Activated CD4-positive, alpha-beta T cell treated with anti-CD3 and anti-CD28 coated beads for 1 hour (primary cell): ENCODE results near the gene MCTP1.
"Not testable (repeated sequence)": the region's sequence is repeated elsewhere in the genome, so short reads cannot be mapped to it uniquely, and the experiment has no call there.

ENCODE experiments used
- DNase-seq: peaks from one replicate; pipeline ENCODE4 v3.0.0-alpha.2; 2020

The MCTP1 gene

DNA sequence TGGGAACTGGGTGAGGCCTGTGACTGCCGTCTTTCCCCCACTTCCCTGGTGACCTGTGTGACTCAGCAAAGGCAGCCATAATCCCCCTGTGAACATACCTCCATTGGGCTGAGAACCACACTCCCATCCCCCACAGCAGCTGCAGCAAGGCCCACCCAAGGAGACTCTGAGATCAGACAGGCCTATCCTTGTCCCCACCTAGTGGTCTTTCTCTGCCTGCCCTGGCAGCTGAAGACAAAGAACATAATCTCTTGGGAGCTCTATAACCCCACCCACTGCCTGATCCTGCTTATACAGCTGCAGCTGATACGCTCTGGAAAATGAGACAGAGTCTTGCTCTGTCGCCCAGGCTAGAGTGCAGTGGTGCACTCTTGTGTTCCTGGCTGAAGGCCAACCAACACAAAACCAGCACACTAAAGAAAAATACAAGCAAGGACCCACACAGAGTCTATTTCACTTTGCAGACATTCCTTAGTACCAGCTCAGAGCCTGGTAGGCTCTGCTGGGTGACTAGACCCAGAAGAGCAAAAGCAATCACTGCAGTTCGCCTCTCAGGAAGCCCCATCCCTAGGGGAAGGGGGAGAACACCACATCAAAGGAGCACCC, 106.7 kb downstream of the MCTP1 start:
- no peak for DNase-seq

DNA sequence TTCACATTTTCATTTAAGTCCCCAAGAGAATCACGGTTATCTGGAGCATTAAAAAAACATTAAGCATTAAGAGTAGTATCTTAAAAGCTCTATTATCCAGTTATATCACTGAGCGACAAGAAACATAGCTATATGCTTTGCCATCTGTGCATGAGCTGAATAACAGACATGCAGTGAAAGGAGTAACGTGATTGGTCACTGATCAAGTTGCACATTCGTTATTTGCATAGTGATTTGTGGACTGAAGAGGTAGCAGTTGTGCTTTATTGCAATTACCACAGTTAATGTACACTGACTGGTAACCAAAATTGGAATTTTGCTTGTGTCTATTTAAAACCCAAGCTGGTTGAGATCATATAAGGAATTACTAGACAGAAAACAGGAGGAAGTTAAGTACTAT, 107.4 kb downstream of the MCTP1 start:
- no peak for DNase-seq

DNA sequence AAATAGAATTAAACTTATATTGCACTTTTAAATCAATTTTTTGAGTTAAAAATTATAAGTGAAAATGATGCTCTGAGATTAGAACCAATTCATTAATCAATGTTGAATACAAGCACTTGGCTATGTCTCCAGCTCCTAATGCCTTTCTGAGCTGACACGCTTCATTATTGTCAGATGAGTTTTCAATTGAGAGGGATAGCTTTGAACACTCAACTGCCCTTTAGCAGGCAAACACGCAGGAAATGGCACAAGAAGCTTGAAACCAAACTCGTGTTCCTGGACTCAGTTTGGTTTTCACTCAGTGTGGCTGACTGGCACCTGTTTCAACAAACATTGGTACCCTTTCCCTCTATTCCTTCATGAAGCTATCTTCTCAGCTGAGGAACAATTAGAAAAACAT, 109.8 kb downstream of the MCTP1 start:
- no peak for DNase-seq

DNA sequence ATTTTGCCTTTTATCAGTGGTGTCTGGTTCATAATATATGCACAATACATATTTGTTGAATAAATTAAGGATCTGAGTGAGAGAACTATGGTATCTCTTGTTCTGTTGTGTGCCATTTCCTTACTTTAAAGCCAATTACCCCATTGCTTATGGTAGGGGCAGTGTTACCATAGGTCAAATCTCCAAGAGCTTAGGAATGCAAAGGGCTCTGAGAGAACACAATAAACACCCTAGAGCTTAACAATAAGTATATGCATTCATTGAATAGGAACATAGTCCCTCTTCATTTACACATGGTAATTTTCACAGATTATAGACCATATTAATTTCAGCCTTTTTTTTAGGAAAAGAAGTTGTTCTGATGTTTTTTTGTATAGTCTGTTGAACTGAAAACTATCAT, 112.2 kb downstream of the MCTP1 start:
- DNase-seq, result no peak

DNA sequence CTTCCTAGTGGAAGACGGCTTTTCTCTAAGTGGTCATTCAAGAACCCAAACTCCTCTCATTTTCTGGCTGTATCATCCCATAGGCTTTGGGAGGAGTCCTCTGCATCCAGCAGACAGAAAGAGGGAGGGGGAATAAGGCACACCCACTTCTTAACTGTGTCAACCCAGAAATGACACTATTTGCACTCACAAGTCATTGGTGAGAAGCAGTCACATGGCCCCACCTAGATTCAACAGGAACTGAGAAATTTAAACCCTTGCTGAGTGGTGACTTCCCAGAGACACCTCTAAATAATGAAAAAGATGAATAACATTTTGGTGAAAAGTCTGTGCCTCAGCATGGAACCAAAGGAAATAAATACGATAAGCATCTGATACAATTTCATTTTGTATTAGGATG, 120.0 kb downstream of the MCTP1 start:
- no peak for DNase-seq

DNA sequence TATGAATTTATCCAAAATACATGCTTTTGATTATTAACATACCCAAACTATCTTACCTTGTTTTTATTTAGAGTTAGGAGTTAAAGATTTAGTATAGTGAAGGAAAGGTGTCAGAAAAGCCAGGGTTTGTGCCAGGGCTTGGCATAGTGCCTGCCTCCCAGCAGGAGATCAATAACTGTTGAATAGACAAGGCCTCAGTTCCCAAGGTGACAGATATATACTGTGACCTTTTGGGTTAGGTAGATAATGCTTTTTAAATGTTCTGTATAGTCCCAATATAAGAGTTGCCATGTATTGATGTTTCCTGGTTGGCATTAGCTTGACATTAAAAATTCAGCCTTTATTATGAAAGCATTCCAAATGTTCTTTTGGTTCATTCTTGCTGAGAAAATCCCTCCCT, 121.8 kb downstream of the MCTP1 start:
- no peak for DNase-seq

DNA sequence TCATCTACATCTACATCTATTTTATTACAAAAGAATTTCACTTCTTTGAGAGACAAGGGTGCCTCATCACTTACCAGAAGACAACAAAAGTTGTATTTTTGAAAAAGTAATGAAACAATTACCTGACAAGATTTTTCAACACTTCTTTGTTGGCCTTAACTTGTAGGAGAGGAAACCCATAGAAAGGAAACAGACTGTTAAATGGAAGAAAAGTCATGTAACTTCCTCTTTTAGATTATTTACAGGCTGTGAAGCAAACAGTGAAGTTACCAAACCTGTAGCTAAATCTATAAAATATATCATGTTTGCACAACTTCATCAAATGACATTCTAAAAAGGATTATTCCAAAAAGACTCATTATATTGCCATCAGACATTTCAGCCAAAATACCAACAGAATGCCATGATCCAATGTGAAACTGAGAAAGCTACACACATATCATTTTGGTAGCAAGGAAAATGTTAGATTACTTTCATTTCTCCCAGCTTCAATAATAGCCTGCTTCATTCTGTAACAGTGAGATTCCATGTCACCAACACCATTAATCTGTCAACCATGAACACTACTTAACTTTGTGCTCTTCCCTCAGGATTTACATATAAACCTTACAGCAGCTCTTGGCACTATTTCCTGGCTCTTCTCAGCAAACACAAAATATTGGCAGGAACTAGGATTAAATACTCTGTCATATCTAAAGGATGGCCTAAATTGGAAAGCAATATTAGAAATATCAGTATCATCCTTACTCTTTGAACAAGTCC, 122.5 kb downstream of the MCTP1 start:
- no peak for DNase-seq

DNA sequence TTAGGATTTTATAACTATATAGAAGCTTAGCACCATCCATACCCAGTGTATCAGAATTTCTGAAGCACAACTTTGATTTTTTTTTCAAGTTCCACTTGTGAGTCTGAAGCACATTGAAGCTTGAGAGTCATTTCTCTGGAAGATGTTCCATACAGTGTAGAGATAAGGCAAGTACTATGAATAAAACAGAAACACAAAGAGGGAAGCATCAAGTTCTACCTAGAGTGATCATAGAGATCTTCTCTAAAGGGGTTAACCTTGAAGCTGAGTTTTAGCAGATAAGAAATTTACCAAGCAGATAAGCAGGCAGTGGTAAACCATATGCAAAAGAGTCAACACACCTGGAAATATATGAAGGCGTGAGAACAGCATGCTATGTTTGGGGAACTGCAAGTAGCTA, 125.3 kb downstream of the MCTP1 start:
- DNase-seq, result no peak

DNA sequence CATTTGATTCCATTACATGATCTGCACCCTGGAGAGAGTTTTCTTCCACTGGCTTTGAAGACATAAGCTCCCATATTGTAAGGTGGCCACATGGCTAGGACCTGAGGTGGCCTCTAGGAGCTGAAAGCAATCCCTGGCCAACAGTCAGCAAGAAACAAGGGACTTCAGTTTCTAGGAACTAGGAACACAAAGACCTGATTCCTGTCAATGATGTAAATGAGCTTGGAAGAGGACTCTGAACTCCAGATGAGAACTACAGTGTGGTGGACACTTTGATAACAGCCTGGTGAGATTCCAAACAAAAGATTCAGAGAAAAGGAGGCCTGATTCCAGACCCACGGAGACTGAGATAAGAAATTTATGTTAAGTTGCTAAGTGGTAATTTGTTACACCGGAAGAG, 129.0 kb downstream of the MCTP1 start:
- DNase-seq, result no peak

DNA sequence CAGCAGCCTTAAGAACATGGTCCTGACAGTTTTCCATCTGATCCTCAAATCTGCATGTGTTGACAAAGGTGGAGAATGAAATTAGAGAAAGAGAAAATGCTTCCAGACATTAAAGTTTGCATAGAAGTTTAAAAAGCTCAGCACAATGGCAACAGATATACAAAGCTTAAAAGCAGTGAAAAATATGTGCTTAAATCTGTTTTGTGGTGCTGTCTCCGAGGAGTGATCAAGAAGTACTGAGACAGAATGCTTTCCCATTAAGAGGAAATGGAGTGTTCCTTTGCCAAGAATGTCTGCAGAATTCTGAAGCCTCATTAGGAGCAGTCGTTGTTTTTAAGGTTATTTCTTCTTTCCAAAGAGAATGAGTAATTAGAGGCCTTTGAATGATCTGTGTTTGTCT, 131.4 kb downstream of the MCTP1 start:
- no peak for DNase-seq

DNA sequence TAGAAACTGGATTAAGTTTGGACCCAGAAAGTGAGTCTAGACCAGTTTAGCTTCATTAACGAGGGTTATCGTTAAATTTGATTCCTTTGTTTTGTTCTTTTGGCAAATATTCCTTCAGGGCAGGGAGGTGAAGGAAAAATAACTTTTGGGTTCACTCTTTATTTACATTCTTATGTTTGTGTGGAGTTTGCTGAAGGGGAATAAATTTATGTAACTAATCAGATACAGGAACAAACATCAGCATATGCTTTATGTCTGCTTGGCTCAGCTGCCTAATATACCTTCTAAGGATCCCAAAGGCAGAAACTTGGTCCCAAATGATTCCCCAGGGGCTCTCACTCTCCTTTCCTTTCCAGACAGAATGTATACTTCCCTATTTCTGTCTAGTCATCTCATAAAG, 132.4 kb downstream of the MCTP1 start:
- no peak for DNase-seq

DNA sequence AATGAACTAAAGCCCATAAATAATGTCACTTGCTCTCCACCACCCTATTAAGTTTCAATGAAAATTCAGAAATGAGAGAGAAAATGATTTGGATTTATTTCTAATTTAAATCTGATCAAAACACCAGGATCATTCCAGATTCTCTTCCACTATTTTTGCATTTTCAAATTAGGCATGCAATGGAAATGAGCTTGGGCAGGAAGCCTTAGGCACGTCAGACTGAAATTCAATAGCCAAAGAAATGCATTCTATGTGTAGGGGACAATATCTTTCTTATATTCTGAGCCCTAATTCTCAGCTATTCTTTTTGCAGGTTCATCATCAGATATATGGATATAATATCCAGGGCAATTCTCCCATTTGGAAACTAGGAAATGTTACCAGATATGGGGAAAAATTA, 132.8 kb downstream of the MCTP1 start:
- DNase-seq, result no peak

DNA sequence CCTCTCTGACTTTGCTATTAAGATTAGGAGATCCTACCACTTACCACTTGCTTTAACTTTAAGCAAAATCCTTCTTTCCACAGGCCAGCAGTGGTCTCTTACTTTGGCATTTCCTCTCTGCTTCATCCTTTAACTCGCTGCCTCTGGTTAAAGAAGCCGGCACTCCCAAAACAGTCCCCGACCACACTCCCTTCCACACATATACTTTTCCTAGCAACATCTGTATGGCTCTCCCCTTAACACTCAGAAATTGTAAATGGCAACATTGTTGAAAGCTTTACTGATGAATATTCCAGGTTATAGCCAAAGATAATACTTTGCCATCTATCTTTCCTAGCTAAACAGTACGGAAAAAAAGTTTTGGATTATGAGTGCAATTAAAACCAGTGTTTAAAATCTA, 133.2 kb downstream of the MCTP1 start:
- no peak for DNase-seq

DNA sequence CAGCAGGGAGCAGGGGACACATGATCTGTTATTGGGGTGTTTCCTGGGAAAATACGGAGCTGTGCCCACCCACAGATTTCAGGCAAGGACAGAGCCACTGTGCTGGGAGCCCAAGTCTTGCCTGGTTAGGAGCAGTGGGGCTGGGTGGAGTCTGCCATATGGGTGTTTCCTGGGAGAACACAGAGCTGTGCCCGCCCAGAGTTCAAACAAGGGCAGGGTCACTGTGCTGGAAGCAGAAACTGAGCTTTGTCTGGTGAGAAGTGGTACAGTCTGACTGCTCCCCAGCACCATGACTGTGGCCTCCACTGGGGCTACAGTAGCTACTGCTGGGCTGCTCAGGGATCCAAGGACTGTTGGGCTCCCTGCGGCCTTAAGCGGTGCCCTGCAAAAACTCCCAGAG, 135.5 kb downstream of the MCTP1 start:
- DNase-seq, result no peak

DNA sequence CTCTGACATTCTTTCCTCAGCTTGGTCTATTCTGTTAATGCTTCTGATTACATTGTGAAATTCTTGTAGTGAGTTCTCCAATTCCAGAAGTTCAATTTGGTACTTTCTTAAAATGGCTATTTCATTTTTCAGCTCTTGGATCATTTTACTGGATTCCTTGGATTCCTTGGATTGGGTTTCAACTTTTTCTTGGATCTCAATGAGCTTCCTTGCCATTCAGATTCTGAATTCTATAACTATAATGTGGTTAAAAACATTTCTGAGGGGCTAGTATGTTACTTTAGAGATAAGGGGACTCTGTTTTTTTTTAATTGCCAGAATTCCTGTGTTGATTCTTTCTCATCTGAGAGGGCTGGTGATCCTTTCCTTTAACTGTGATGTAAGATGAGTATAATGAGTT, 136.4 kb downstream of the MCTP1 start:
- DNase-seq, result no peak

DNA sequence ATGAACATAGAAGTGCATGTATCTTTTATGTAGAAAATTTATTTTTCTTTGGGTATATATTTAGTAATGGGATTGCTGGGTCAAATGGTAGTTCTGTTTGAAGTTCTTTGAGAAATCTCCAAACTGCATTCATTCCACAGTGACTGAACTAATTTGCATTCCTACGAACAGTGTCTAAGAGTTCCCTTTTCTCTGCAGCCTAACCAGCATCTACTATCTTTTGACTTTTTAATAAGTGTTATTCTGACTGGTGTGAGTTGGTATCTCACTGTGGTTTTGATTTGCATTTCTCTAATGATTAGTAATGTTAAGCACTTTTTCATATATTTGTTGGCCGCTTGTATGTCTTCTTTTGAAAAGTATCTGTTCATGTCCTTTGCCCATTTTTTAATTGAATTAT, 141.0 kb downstream of the MCTP1 start:
- not testable (repeated sequence) for DNase-seq

DNA sequence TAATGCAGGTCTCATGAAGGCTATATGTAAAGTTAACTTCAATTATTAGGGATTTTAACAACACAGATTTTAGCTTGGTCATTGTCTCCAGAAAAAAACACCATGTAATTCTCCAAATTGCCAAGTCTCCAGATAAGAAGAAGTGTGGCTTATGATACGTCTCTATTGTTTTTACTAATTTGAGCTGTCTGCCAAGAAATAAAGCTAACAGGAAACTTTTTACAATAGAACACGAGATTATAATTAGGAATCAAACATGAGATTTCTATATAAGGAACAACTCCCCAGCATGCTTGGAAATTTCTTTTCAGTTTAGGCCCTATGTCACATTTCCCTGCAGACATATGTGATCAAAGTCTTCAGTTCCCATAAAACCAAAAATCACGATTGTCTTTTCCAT, 142.7 kb downstream of the MCTP1 start:
- no peak for DNase-seq

DNA sequence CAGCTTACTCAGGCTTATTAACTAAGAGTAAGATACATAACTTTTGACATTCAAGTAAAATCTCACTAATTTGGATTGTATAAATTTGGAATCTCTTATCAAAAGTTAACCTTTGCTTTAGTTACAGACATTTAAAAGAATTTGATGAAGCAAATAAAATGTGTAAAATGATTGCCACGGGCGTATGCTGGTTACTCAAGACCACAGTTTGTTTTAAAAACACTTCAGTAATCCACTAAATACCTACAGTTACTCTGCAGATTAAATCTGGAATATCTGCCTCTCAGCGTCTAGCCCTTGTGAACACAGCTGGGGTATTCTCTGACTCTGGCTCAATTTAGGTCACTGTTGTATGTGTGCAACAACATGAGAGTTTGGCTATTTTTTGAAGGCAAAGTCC, 143.8 kb downstream of the MCTP1 start:
- DNase-seq, result no peak

DNA sequence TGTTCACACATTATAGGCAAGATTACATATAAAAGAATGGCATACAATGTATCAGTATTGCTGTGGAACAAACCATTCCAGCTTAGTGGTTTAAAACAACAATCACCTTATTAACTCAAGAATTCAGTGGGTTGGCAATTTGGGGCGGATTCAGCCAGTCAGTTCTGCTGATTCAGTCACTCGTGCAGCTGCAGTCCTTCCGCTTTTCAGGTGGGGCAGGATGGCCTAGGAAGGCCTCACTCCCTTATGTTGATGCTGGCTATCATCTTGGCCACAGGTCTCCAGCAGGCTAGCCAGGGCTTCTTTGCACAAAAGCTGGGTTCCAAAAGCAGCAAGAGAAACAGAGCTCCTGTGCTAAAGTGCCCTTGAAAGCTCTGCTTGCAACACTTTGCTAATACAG, 150.6 kb downstream of the MCTP1 start:
- no peak for DNase-seq

DNA sequence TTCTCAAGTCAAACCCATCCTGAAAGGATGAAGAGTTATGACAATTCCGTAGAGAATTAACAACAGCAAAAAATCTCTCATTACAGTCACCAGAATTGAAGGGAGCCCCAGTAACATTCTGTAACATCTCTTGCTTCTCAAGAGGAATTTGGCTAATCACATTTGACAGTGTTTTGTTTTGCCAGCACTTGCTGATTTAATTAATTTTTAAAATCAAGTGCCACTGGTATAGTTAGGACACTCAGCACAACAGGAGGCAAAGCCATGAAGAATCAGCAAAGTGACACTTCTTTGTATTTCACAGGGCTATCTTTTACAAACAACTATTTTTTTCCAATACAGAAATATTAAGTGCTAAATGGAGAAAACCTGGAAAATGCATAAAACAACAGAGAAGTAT, 152.8 kb downstream of the MCTP1 start:
- no peak for DNase-seq

DNA sequence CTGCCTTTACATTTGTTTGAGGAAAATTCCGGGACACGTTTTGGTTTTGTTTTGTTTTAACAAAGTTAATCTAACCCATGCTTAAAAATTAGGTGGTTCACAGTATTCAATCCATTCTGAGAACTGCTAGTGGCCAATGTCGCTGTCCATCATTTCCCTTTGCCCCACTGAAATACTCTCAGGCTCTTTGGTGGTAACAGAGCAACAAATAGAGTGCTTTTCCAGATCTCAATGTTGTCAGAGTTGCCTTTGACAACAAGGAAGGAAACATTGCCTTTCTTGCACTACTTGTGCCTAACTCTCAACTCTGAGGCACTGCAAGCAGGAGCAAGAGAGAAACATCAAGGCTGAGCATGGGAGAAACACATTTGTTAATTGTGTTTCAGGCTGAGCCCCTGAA, 154.0 kb downstream of the MCTP1 start:
- DNase-seq, result no peak

DNA sequence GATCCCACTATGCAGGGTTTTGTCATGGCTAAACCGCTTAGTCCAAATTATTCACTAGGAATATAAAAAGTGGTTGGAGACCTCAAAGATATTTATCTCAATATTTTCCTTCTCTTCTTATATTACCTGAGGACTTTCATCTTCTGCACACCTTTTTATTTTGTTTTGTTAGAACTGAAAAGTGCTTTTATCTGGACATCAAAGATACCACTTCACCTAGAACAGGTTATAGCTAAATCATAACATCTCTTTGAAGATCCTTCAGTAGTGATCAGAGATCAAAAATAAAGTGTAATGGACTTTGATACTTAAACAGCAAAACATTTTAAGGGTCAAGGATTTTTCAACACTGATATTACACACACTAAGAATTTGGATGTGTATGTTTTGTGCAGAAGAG, 160.2 kb downstream of the MCTP1 start:
- no peak for DNase-seq

DNA sequence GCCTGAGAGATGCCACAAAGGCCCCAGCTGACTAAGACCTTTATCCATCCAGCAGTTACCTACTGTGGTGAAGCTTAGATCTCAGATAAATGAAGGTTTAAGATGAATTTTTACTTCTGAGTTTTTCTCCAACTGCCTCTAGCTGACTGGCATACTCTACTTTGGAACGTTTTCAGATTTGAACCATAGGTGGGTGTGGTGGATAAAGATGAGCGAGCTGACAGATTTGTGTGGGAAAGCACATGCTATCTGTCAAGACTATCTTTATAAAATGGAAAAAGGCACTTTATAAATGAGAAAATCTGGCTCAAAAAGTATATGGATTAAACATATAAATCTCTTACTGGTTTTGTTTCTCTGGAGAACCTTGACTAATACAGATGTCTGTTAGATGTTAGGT, 160.8 kb downstream of the MCTP1 start:
- no peak for DNase-seq

DNA sequence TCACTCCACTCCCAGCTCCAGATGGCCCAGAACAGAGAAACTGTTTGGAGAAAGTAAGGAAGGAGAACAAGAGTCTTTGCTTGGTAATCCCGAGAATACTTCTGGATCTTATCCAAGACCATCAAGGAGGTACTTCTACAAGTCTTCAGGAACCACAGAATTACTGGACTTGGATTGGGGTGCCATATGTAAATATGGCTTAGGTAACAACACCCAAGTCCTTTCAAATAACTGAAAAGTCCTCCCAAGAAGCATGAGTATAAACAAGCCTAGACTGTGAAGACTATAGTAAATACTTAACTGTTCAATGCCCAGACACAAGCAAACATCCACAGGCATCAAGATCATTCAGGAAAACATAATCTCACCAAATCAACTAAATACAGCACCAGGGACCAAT, 170.0 kb downstream of the MCTP1 start:
- no peak for DNase-seq

DNA sequence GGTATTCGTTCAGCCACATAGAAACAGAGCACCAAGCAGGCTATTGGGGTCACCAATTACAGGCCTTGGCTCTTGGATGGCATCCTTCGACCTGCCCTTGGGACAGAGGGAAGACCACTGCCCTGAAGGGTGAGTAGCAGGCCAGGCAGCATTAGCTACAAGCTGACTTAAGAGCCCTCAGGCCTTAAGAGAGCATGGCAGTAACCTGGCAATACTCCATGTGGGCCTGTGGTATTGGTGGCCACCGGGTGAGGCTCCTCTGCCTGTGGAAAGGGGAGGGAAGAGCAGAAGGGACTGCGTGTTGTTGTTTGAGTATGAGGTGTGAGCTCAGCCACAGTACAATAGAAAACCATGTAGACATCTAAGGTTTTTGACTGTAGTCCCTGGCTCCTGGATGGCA, 170.6 kb downstream of the MCTP1 start:
- DNase-seq, result no peak
